Measurements from ENCODE around the gene SLC13A4. TPM values are rescaled to one million over a fixed set of nuclear protein-coding genes. Genes with fewer than 3 reads are reported as not detected.
A peak's percentile ranks its signal among the peaks of the same experiment; 100 is the strongest.

SLC13A4 gene
- total RNA-seq, 1 donor from 2014 or later = not detected

GRCh38 chr7:135666846-135667245 is 61.1 kb downstream of the SLC13A4 start:
- DNase-seq (ENCODE audit: low read depth) = no peak
- H3K4me3 ChIP-seq (ENCODE audit: low read depth, low read length) = no peak overlapping the region
- no peak for TF ChIP-seq CTCF (conservative IDR thresholded peaks at IDR 0.05; ENCODE audit: low read depth, low read length)

- DNase-seq (ENCODE audit: low read depth) = no peak
- no peak for TF ChIP-seq CTCF (conservative IDR thresholded peaks at IDR 0.05; ENCODE audit: low read depth, low read length)
- no peak overlapping the region for H3K4me3 ChIP-seq (ENCODE audit: low read depth, low read length)
These were observed 61.8 kb downstream of the SLC13A4 start for GRCh38 chr7:135666156-135666555.

GRCh38 chr7:135665042-135665441 is 62.9 kb downstream of the SLC13A4 start:
- TF ChIP-seq CTCF (conservative IDR thresholded peaks at IDR 0.05; ENCODE audit: low read depth, low read length) = no peak

GRCh38 chr7:135664046-135664589 is 63.9 kb downstream of the SLC13A4 start:
- DNase-seq (ENCODE audit: low read depth) = no peak
- no peak overlapping the region for H3K4me3 ChIP-seq (ENCODE audit: low read depth, low read length)
- no peak for TF ChIP-seq CTCF (conservative IDR thresholded peaks at IDR 0.05; ENCODE audit: low read depth, low read length)

More at GRCh38 chr7:135665042-135665441, 62.9 kb downstream of the SLC13A4 start:
- no peak for DNase-seq (ENCODE audit: low read depth)
- H3K4me3 ChIP-seq (ENCODE audit: low read depth, low read length) = no peak overlapping the region

- no peak for DNase-seq (ENCODE audit: low read depth)
- H3K4me3 ChIP-seq (ENCODE audit: low read depth, low read length) = peak within 1 kb of the TSS; percentile 96
These were observed 65.4 kb downstream of the SLC13A4 start, which contains the start of gene STMP1 for GRCh38 chr7:135662373-135663114. STMP1 (plus strand) TSS chr7:135662514.

GRCh38 chr7:135662123-135662372 is 65.9 kb downstream of the SLC13A4 start:
- no peak for TF ChIP-seq CTCF (conservative IDR thresholded peaks at IDR 0.05; ENCODE audit: low read depth, low read length)
- peak overlapping the region; percentile 96 for H3K4me3 ChIP-seq (ENCODE audit: low read depth, low read length)
- no peak for DNase-seq (ENCODE audit: low read depth)

More at GRCh38 chr7:135662373-135663114, 65.4 kb downstream of the SLC13A4 start, which contains the start of gene STMP1:
- TF ChIP-seq CTCF (conservative IDR thresholded peaks at IDR 0.05; ENCODE audit: low read depth, low read length) = peak; percentile 55
